ENCODE results near the gene ADAMTSL2. TPM values are rescaled to one million over a fixed set of nuclear protein-coding genes. Genes with fewer than 3 reads are reported as not detected.

ADAMTSL2 gene
- polyA plus RNA-seq, 1 donor (not counting 4 experiments of a cell fraction or from before 2014, with no cell fraction given) = not detected

GRCh38 chr9:133602277-133602676 is 67.8 kb downstream of the ADAMTSL2 start:
- no peaks in the 10 kb centered on the region for H3K9me1 ChIP-seq (ENCODE audit: control insufficient read depth, extremely low read depth, insufficient read depth, low read length)
- no peaks in the 10 kb centered on the region for H3K36me3 ChIP-seq (ENCODE audit: control insufficient read depth in 2 of 2, extremely low read depth in 1 of 2, insufficient read depth in 2 of 2, low read length in 2 of 2)
- no peak for DNase-seq (ENCODE audit: low read depth, low spot score)
- H3K4me3 ChIP-seq (ENCODE audit: control insufficient read depth in 2 of 3, extremely low read depth in 1 of 3, insufficient read depth in 2 of 3, low read depth in 1 of 3, low read length in 3 of 3) = no peak overlapping the region
- H3K4me1 ChIP-seq (ENCODE audit: control insufficient read depth, extremely low read depth, insufficient read depth, low read length) = no peaks in the 10 kb centered on the region
- no peak for FAIRE-seq
- H3K27ac ChIP-seq (ENCODE audit: control insufficient read depth, insufficient read depth, low read length) = no peak overlapping the region
- no peaks in the 10 kb centered on the region for H4K20me1 ChIP-seq (ENCODE audit: control insufficient read depth, extremely low read depth, insufficient read depth, low read length)
- peaks cover 38% of the 10 kb centered on the region for H3K27me3 ChIP-seq (ENCODE audit: control insufficient read depth, extremely low read depth, insufficient read depth, low read length)
- peaks cover 10% of the 10 kb centered on the region for H3K9me3 ChIP-seq (ENCODE audit: control insufficient read depth, low read depth, low read length)
- H3K9ac ChIP-seq (ENCODE audit: control insufficient read depth, extremely low read depth, insufficient read depth, low read length) = no peak overlapping the region
- no peak overlapping the region for H2AFZ ChIP-seq (ENCODE audit: control insufficient read depth, low read length)
- dilution Hi-C loops (cut with MboI; ENCODE audit: extremely low pct_ligation_motif_present, low sequenced_read_pairs) = no loop called here
- H3K79me2 ChIP-seq (ENCODE audit: control insufficient read depth, insufficient read depth, low read length) = no peaks in the 10 kb centered on the region
- no peak for TF ChIP-seq EZH2 (IDR thresholded peaks at IDR 0.05; ENCODE audit: low read length)
- TF ChIP-seq, protein P1, sequence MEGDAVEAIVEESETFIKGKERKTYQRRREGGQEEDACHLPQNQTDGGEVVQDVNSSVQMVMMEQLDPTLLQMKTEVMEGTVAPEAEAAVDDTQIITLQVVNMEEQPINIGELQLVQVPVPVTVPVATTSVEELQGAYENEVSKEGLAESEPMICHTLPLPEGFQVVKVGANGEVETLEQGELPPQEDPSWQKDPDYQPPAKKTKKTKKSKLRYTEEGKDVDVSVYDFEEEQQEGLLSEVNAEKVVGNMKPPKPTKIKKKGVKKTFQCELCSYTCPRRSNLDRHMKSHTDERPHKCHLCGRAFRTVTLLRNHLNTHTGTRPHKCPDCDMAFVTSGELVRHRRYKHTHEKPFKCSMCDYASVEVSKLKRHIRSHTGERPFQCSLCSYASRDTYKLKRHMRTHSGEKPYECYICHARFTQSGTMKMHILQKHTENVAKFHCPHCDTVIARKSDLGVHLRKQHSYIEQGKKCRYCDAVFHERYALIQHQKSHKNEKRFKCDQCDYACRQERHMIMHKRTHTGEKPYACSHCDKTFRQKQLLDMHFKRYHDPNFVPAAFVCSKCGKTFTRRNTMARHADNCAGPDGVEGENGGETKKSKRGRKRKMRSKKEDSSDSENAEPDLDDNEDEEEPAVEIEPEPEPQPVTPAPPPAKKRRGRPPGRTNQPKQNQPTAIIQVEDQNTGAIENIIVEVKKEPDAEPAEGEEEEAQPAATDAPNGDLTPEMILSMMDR (optimal IDR thresholded peaks at IDR 0.05 in 1 of 3, IDR thresholded peaks at IDR 0.05 in 1 of 3, conservative IDR thresholded peaks at IDR 0.05 in 1 of 3; ENCODE audit: extremely low read depth in 1 of 3, insufficient read depth in 2 of 3, low read length in 3 of 3) = no peak
- H3K4me2 ChIP-seq (ENCODE audit: control insufficient read depth, extremely low read depth, insufficient read depth, low read depth, low read length) = no peak overlapping the region

GRCh38 chr9:133603135-133603927 is 68.8 kb downstream of the ADAMTSL2 start:
- Histone ChIP-seq H3K36me3 (ENCODE audit: control insufficient read depth in 2 of 2, extremely low read depth in 1 of 2, insufficient read depth in 2 of 2, low read length in 2 of 2) (no peaks in the 10 kb centered on the region), H3K9me3 (ENCODE audit: control insufficient read depth, low read depth, low read length) (peaks cover 7% of the 10 kb centered on the region), H3K4me2 (ENCODE audit: control insufficient read depth, extremely low read depth, insufficient read depth, low read depth, low read length) (no peak overlapping the region), H3K27ac (ENCODE audit: control insufficient read depth, insufficient read depth, low read length) (no peak overlapping the region), H3K9me1 (ENCODE audit: control insufficient read depth, extremely low read depth, insufficient read depth, low read length) (no peaks in the 10 kb centered on the region), H3K9ac (ENCODE audit: control insufficient read depth, extremely low read depth, insufficient read depth, low read length) (no peak overlapping the region), H3K4me1 (ENCODE audit: control insufficient read depth, extremely low read depth, insufficient read depth, low read length) (no peaks in the 10 kb centered on the region), H3K27me3 (ENCODE audit: control insufficient read depth, extremely low read depth, insufficient read depth, low read length) (peaks cover 48% of the 10 kb centered on the region), H2AFZ (ENCODE audit: control insufficient read depth, low read length) (no peak overlapping the region), H3K4me3 (ENCODE audit: control insufficient read depth in 2 of 3, extremely low read depth in 1 of 3, insufficient read depth in 2 of 3, low read depth in 1 of 3, low read length in 3 of 3) (no peak overlapping the region), H4K20me1 (ENCODE audit: control insufficient read depth, extremely low read depth, insufficient read depth, low read length) (no peaks in the 10 kb centered on the region), H3K79me2 (ENCODE audit: control insufficient read depth, insufficient read depth, low read length) (no peaks in the 10 kb centered on the region)
- FAIRE-seq (no peak), DNase-seq (ENCODE audit: low read depth, low spot score) (no peak)
- dilution Hi-C loops (cut with MboI; ENCODE audit: extremely low pct_ligation_motif_present, low sequenced_read_pairs) = no loop called here
- TF ChIP-seq, protein P1 (optimal IDR thresholded peaks at IDR 0.05 in 1 of 3, IDR thresholded peaks at IDR 0.05 in 1 of 3, conservative IDR thresholded peaks at IDR 0.05 in 1 of 3; ENCODE audit: extremely low read depth in 1 of 3, insufficient read depth in 2 of 3, low read length in 3 of 3) = no peak
- no peak for TF ChIP-seq EZH2 (IDR thresholded peaks at IDR 0.05; ENCODE audit: low read length)
